HG03139 (cell line): ENCODE measurements around the gene SMIM27.

Source experiments
- ATAC-seq: cut with Tn5 transposase; IDR thresholded peaks from one replicate; pipeline ENCODE4 v1.9.1; 2021; ENCODE audit not compliant: unreplicated experiment

SMIM27 gene

GRCh38 chr9:32554591-32554990 is 2.5 kb downstream of the SMIM27 start:
- ATAC-seq = no peak

- no peak for ATAC-seq
Measured at GRCh38 chr9:32558408-32558934, 6.3 kb downstream of the SMIM27 start.

- no peak for ATAC-seq
Measured at GRCh38 chr9:32565967-32566366, 13.8 kb downstream of the SMIM27 start.

GRCh38 chr9:32566770-32567169 is 14.6 kb downstream of the SMIM27 start:
- no peak for ATAC-seq

GRCh38 chr9:32570262-32570661 is 18.1 kb downstream of the SMIM27 start:
- ATAC-seq = no peak

GRCh38 chr9:32571969-32572899 is 20.1 kb downstream of the SMIM27 start:
- ATAC-seq = peak; percentile 85

GRCh38 chr9:32572900-32573523 is 20.9 kb downstream of the SMIM27 start, which contains the start of gene NDUFB6:
Gene NDUFB6, minus strand, starts transcription at chr9:32573159. Its CDS starts 99 bp downstream, at chr9:32573060.
- peak; percentile 90 for ATAC-seq

- ATAC-seq = no peak
Measured at GRCh38 chr9:32573821-32574220, 21.7 kb downstream of the SMIM27 start.

- no peak for ATAC-seq
Measured at GRCh38 chr9:32574858-32575257, 22.7 kb downstream of the SMIM27 start.

- ATAC-seq = no peak
Measured at GRCh38 chr9:32577316-32577715, 25.2 kb downstream of the SMIM27 start.

GRCh38 chr9:32578976-32579375 is 26.8 kb downstream of the SMIM27 start:
- ATAC-seq = no peak

- no peak for ATAC-seq
Measured at GRCh38 chr9:32579706-32580331, 27.7 kb downstream of the SMIM27 start.

- ATAC-seq = no peak
Measured at GRCh38 chr9:32580631-32581300, 28.6 kb downstream of the SMIM27 start.

GRCh38 chr9:32581512-32582143 is 29.5 kb downstream of the SMIM27 start:
- ATAC-seq = no peak

- no peak for ATAC-seq
Measured at GRCh38 chr9:32584784-32585183, 32.7 kb downstream of the SMIM27 start.

- no peak for ATAC-seq
Measured at GRCh38 chr9:32587901-32588300, 35.8 kb downstream of the SMIM27 start.

- ATAC-seq = no peak
Measured at GRCh38 chr9:32589083-32589723, 37.1 kb downstream of the SMIM27 start.

GRCh38 chr9:32590476-32590875 is 38.3 kb downstream of the SMIM27 start:
- no peak for ATAC-seq

- ATAC-seq = no peak
Measured at GRCh38 chr9:32590898-32591297, 38.8 kb downstream of the SMIM27 start.
